GM12878 (cell line): ENCODE results near the gene PARP15. TPM values are rescaled to one million over a fixed set of nuclear protein-coding genes. Genes with fewer than 3 reads are reported as not detected.

Experiments used
- ATAC-seq: fragments of 200-7000 bp; cut with Tn5 transposase; 3 replicates; pipeline ENCODE4 v1.9.1; 2020; ENCODE audit warnings: mild to moderate bottlenecking, moderate library complexity
- BruUV-seq: library from RNA; stranded (reverse); fragments of 400-500 nt; replicated peaks from 2 replicates; lab custom pipeline; 2021; lab: Mats Ljungman, UMichigan
- CTCF ChIA-PET: fragments of 300-600 bp; sonication (Branson Sonifier 250); formaldehyde crosslinking; extraction: SDS; loops from one replicate; lab custom pipeline; 2021; ENCODE audit warnings: inconsistent platforms; lab: Yijun Ruan, JAX
- POLR2A ChIA-PET: fragments of 350-600 bp; formaldehyde crosslinking; extraction: SDS; loops from one replicate; lab custom pipeline; 2021; ENCODE audit warnings: inconsistent platforms; lab: Charles Lee
- RAD21 ChIA-PET: fragments of 300-600 bp; sonication (Branson Sonifier 250); formaldehyde crosslinking; loops from one replicate; lab custom pipeline; 2023; ENCODE audit warnings: antibody characterized with exemption; ENCODE audit not compliant: unreplicated experiment; lab: Charles Lee
- SMC1A ChIA-PET: fragments of 300-600 bp; sonication (Branson Sonifier 250); formaldehyde crosslinking; loops from one replicate; lab custom pipeline; 2023; ENCODE audit not compliant: unreplicated experiment, uncharacterized antibody; lab: Charles Lee
- DNase-seq: peaks from one replicate; pipeline ENCODE4 v3.0.0-alpha.2; 2011; ENCODE audit warnings: low read depth, low spot score
- FAIRE-seq: peaks from 3 replicates; lab custom pipeline; 2011; peaks lifted over from hg19 to GRCh38; lab: Jason Lieb, UNC
- H2AFZ ChIP-seq: 2 replicates; pipeline ENCODE4 v1.6.0; 2011; ENCODE audit warnings: low read depth, low read length, control low read depth; ENCODE audit not compliant: control insufficient read depth
- H3K27ac ChIP-seq: 2 replicates; pipeline ENCODE4 v1.5.1; 2011; ENCODE audit warnings: control low read depth; ENCODE audit not compliant: control insufficient read depth, insufficient read depth
- H3K27me3 ChIP-seq, 2 experiments: replicated peaks in 1 of 2; 2 replicates each; pipeline versions ENCODE4 v1.6.0 to v1.6.1; 2011; ENCODE audit warnings: low read length in 1 of 2; ENCODE audit not compliant: control insufficient read depth in 2 of 2, insufficient read depth in 2 of 2
- H3K36me3 ChIP-seq, 2 experiments: 2 replicates each; pipeline ENCODE4 v1.5.1; 2011; ENCODE audit warnings: low read length in 1 of 2; ENCODE audit not compliant: control insufficient read depth in 2 of 2, insufficient read depth in 2 of 2
- H3K4me1 ChIP-seq: 2 replicates; pipeline ENCODE4 v1.6.1; 2011; ENCODE audit warnings: mild to moderate bottlenecking, low read length, moderate library complexity, mixed read lengths; ENCODE audit not compliant: control insufficient read depth, insufficient read depth
- H3K4me2 ChIP-seq: 2 replicates; pipeline ENCODE4 v1.6.0; 2011; ENCODE audit warnings: control low read depth; ENCODE audit not compliant: control insufficient read depth, insufficient read depth
- H3K4me3 ChIP-seq: fragments of 200-600 bp; sonication (generic); 2 replicates; pipeline ENCODE4 v1.5.1; 2016
- H3K79me2 ChIP-seq: 2 replicates; pipeline ENCODE4 v1.6.0; 2011; ENCODE audit warnings: low read length; ENCODE audit not compliant: control insufficient read depth, insufficient read depth
- H3K9ac ChIP-seq: 2 replicates; pipeline ENCODE4 v1.8.0; 2011; ENCODE audit warnings: low read length, control low read depth, mixed read lengths; ENCODE audit not compliant: control insufficient read depth, insufficient read depth
- H3K9me3 ChIP-seq: replicated peaks from 3 replicates; pipeline ENCODE4 v1.5.1; 2011; ENCODE audit warnings: mild to moderate bottlenecking, low read length; ENCODE audit not compliant: control insufficient read depth, insufficient read depth
- H4K20me1 ChIP-seq: 2 replicates; pipeline ENCODE4 v1.6.0; 2011; ENCODE audit not compliant: control insufficient read depth, insufficient read depth
- IRF5 ChIP-seq: fragments of 450-650 bp; IDR thresholded peaks from 2 replicates; pipeline ENCODE4 v1.6.1; 2017; ENCODE audit warnings: borderline replicate concordance
- KDM1A ChIP-seq: fragments of 200-600 bp; sonication (generic); IDR thresholded peaks from 2 replicates; pipeline ENCODE4 v1.6.1; 2016; ENCODE audit warnings: borderline replicate concordance
- RAD51 ChIP-seq: fragments of 450-650 bp; IDR thresholded peaks from 2 replicates; pipeline ENCODE4 v1.6.1; 2016; ENCODE audit warnings: moderate library complexity, mild to moderate bottlenecking, inconsistent platforms
- SMAD5 ChIP-seq: IDR thresholded peaks from 2 replicates; pipeline ENCODE4 v1.6.1; 2016; ENCODE audit warnings: antibody characterized with exemption, low read depth
- ZNF592 ChIP-seq: fragments of 450-650 bp; IDR thresholded peaks from 2 replicates; pipeline ENCODE4 v1.6.1; 2017; ENCODE audit warnings: mild to moderate bottlenecking, moderate library complexity
- WGBS: methylation state at CpG from one replicate; pipeline ENCODE4 v1.1.6; 2016; ENCODE audit warnings: low lambda C conversion rate; ENCODE audit not compliant: insufficient replicate concordance, insufficient coverage; ENCODE audit errors: missing lambda C conversion rate; 5-methylcytosine and 5-hydroxymethylcytosine counted together
- in situ Hi-C: fragments of 300-500 bp; cut with MboI; formaldehyde crosslinking; loops from 9 replicates; pipeline ENCODE4 v1.14.3; 2018; ENCODE audit warnings: mixed read lengths
- intact Hi-C: fragments of 100-400 bp; cut with micrococcal nuclease; formaldehyde crosslinking; loops from one replicate; pipeline ENCODE4 v1.14.2; 2022; ENCODE audit not compliant: unreplicated experiment
- polyA plus RNA-seq, 11 experiments: library from polyadenylated mRNA; depleted of rRNA in 4 of 11; unstranded in 6 of 11; stranded (reverse) in 5 of 11; fragments of >200 nt; fragmentation: Nextera tagmentation in 4 of 11; fragmentation: Illumina TruSeq in 1 of 11; extraction: Ambion mirVana in 4 of 11; extraction: Trizol in 1 of 11; gene quantifications; 1 replicate in 1 of 11; 2 replicates in 10 of 11; pipeline versions ENCODE4 v1.2.1 to v1.2.3, GENCODE V29; 2011 to 2016; ENCODE audit warnings: inconsistent platforms in 2 of 11, missing spikeins in 2 of 11, low read depth in 1 of 11
- total RNA-seq, 4 experiments: library from RNA; depleted of rRNA in 3 of 4; stranded (reverse); fragments of >200 nt in 3 of 4; fragmentation: Illumina TruSeq in 1 of 4; extraction: Trizol in 1 of 4; gene quantifications; 2 replicates each; pipeline versions ENCODE4 v1.2.1 to v1.2.3, GENCODE V29; 2013 to 2021
- TF ChIP-seq, protein P1 (sequence below): fragments of 450-650 bp; IDR thresholded peaks from 2 replicates; pipeline ENCODE4 v1.6.1; 2017; ENCODE audit warnings: antibody characterized with exemption, mild to moderate bottlenecking, moderate library complexity

Gene PARP15
- total and polyA plus RNA-seq, 10 of the 15 experiments (the other 5 are each of a cell fraction or from before 2014, with no cell fraction given): 9.0 to 234 (median 36.3) TPM

GRCh38 chr3:122676759-122677158 is 99.3 kb downstream of the PARP15 start (continued):
- no peak for TF ChIP-seq ZNF592
- no peak for TF ChIP-seq RAD51
- TF ChIP-seq, protein P1, sequence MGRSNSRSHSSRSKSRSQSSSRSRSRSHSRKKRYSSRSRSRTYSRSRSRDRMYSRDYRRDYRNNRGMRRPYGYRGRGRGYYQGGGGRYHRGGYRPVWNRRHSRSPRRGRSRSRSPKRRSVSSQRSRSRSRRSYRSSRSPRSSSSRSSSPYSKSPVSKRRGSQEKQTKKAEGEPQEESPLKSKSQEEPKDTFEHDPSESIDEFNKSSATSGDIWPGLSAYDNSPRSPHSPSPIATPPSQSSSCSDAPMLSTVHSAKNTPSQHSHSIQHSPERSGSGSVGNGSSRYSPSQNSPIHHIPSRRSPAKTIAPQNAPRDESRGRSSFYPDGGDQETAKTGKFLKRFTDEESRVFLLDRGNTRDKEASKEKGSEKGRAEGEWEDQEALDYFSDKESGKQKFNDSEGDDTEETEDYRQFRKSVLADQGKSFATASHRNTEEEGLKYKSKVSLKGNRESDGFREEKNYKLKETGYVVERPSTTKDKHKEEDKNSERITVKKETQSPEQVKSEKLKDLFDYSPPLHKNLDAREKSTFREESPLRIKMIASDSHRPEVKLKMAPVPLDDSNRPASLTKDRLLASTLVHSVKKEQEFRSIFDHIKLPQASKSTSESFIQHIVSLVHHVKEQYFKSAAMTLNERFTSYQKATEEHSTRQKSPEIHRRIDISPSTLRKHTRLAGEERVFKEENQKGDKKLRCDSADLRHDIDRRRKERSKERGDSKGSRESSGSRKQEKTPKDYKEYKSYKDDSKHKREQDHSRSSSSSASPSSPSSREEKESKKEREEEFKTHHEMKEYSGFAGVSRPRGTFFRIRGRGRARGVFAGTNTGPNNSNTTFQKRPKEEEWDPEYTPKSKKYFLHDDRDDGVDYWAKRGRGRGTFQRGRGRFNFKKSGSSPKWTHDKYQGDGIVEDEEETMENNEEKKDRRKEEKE: no peak

DNA sequence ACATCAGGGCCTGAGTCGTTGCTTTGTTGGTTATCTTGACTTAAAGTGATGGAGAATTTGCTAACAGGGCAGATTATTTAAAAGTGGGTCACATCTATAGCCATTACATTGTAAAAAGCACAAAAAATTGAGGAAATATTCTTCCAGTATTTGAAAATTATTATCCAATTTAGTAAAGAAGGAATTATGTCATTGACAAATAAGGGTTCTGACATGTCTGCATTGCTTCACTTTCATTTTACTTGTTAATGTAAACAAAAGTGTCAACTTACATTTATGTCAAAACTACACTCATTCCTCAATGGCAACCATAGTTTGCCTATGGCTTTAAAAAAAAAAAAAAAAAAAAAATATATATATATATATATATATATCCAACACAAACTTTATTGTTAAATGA is 99.8 kb downstream of the PARP15 start:
- intact Hi-C loops: loop anchor here (2.0 to 5.0 kb wide), 2 partner anchors 30 to 210 kb away; no protein-coding TSS in a partner anchor
- FAIRE-seq (no peak), ATAC-seq (no peak), DNase-seq (no peak)
- Histone ChIP-seq H3K36me3 (no peaks in the 10 kb centered on the region), H3K27me3 (no peaks in the 10 kb centered on the region), H3K4me3 (no peak overlapping the region), H3K4me1 (peaks cover 16% of the 10 kb centered on the region), H3K9ac (no peak overlapping the region), H3K9me3 (peaks cover 3% of the 10 kb centered on the region), H3K79me2 (peaks cover 26% of the 10 kb centered on the region), H2AFZ (no peak overlapping the region), H3K27ac (no peak overlapping the region), H4K20me1 (no peaks in the 10 kb centered on the region), H3K4me2 (no peak overlapping the region)
- BruUV-seq: no TSS peak
- CTCF ChIA-PET: interaction anchor here (0.7 to 6.4 kb wide), 8 partner anchors 8 to 208 kb away, joined by 4 to 192 read pairs (median 32); partner anchors contain the start of genes DTX3L and PARP9
- WGBS: 79% methylated on average over 1 of the region's 1 CpG
- in situ Hi-C loops: loop anchor here (5.0 kb wide), 2 partner anchors 120 to 1130 kb away; partner anchors contain the start of gene POLQ
- RAD21 ChIA-PET: interaction anchor here (3.4 to 8.2 kb wide), 4 partner anchors 58 to 121 kb away, joined by 12 to 236 read pairs (median 90); partner anchors contain the start of genes DTX3L, PARP15 and PARP9
- TF ChIP-seq IRF5 (no peak), SMAD5 (no peak), KDM1A (no peak)
- SMC1A ChIA-PET: interaction anchor here (1.0 to 11.3 kb wide), 14 partner anchors 20 to 284 kb away, joined by 3 to 250 read pairs (median 46); partner anchors contain the start of genes DTX3L, PARP15 and PARP9
- POLR2A ChIA-PET: interaction anchor here (0.6 to 6.5 kb wide), 4 partner anchors 31 to 115 kb away, joined by 3 to 67 read pairs (median 34); partner anchors contain the start of genes DTX3L and PARP9
